ENCODE measurements around the gene TLE3.

TLE3 gene

GRCh38 chr15:70014860-70015490 is 82.7 kb downstream of the TLE3 start:
- Histone ChIP-seq H3K4me2 (peak overlapping the region; percentile 61), H4K20me1 (no peaks in the 10 kb centered on the region), H3K27ac (0 out of 2 replicates have a peak overlapping the region, but pooled peaks have one; percentile 8), H3K9ac (no peak overlapping the region), H3K4me3 (no peak overlapping the region), H3K36me3 (no peaks in the 10 kb centered on the region), H3K27me3 (no peaks in the 10 kb centered on the region), H3K9me3 (peaks cover 9% of the 10 kb centered on the region), H3K4me1 (peaks cover 48% of the 10 kb centered on the region)
- no peak for TF ChIP-seq Cebpa-rat (IDR thresholded peaks at IDR 0.05)

GRCh38 chr15:70014331-70014730 is 83.4 kb downstream of the TLE3 start:
- H3K4me3 ChIP-seq: no peak overlapping the region
- no peak overlapping the region for H3K9ac ChIP-seq
- H3K4me1 ChIP-seq: peaks cover 48% of the 10 kb centered on the region

GRCh38 chr15:70013656-70014313 is 83.9 kb downstream of the TLE3 start:
- Histone ChIP-seq H3K36me3 (no peaks in the 10 kb centered on the region), H3K27me3 (no peaks in the 10 kb centered on the region), H3K4me3 (no peak overlapping the region), H3K4me1 (peaks cover 48% of the 10 kb centered on the region), H3K27ac (no peak overlapping the region), H3K9ac (no peak overlapping the region), H3K9me3 (peaks cover 9% of the 10 kb centered on the region), H3K4me2 (peak overlapping the region; percentile 61), H4K20me1 (no peaks in the 10 kb centered on the region)
- TF ChIP-seq Cebpa-rat (IDR thresholded peaks at IDR 0.05): no peak

More at GRCh38 chr15:70014331-70014730, 83.4 kb downstream of the TLE3 start:
- H3K36me3 ChIP-seq: no peaks in the 10 kb centered on the region
- no peaks in the 10 kb centered on the region for H4K20me1 ChIP-seq
- peaks cover 9% of the 10 kb centered on the region for H3K9me3 ChIP-seq
- TF ChIP-seq Cebpa-rat (IDR thresholded peaks at IDR 0.05): no peak
- H3K4me2 ChIP-seq: peak overlapping the region; percentile 61
- H3K27ac ChIP-seq: no peak overlapping the region
- no peaks in the 10 kb centered on the region for H3K27me3 ChIP-seq

- Histone ChIP-seq H3K4me1 (peaks cover 44% of the 10 kb centered on the region), H4K20me1 (no peaks in the 10 kb centered on the region), H3K27me3 (no peaks in the 10 kb centered on the region), H3K9me3 (peaks cover 9% of the 10 kb centered on the region), H3K9ac (no peak overlapping the region), H3K36me3 (no peaks in the 10 kb centered on the region), H3K4me2 (no peak overlapping the region), H3K4me3 (no peak overlapping the region), H3K27ac (no peak overlapping the region)
- TF ChIP-seq Cebpa-rat (IDR thresholded peaks at IDR 0.05): no peak
Observed at GRCh38 chr15:70012895-70013294, 84.8 kb downstream of the TLE3 start.

- no peaks in the 10 kb centered on the region for H3K36me3 ChIP-seq
- TF ChIP-seq Cebpa-rat (IDR thresholded peaks at IDR 0.05): no peak
Observed at GRCh38 chr15:70008697-70009290, 88.9 kb downstream of the TLE3 start.

GRCh38 chr15:70006259-70007147 is 91.2 kb downstream of the TLE3 start:
- Histone ChIP-seq H3K9me3 (peaks cover 12% of the 10 kb centered on the region), H3K4me2 (no peak overlapping the region), H3K4me3 (no peak overlapping the region), H3K36me3 (no peaks in the 10 kb centered on the region), H3K27ac (no peak overlapping the region), H3K4me1 (no peaks in the 10 kb centered on the region; the same call in 1 of the 2 replicates), H3K27me3 (no peaks in the 10 kb centered on the region), H4K20me1 (no peaks in the 10 kb centered on the region), H3K9ac (no peak overlapping the region)
- TF ChIP-seq Cebpa-rat (IDR thresholded peaks at IDR 0.05): no peak

More at GRCh38 chr15:70008697-70009290, 88.9 kb downstream of the TLE3 start:
- H4K20me1 ChIP-seq: no peaks in the 10 kb centered on the region
- no peaks in the 10 kb centered on the region for H3K27me3 ChIP-seq
- no peak overlapping the region for H3K4me3 ChIP-seq
- H3K9ac ChIP-seq: no peak overlapping the region
- H3K9me3 ChIP-seq: no peaks in the 10 kb centered on the region
- no peak overlapping the region for H3K27ac ChIP-seq
- peaks cover 5% of the 10 kb centered on the region; the same call in 1 of the 2 replicates for H3K4me1 ChIP-seq
- H3K4me2 ChIP-seq: no peak overlapping the region

- no peak overlapping the region for H3K4me2 ChIP-seq
- no peaks in the 10 kb centered on the region for H3K4me1 ChIP-seq
- H3K27ac ChIP-seq: no peak overlapping the region
- H3K9me3 ChIP-seq: peaks cover 12% of the 10 kb centered on the region
- H3K4me3 ChIP-seq: no peak overlapping the region
- H3K9ac ChIP-seq: no peak overlapping the region
- H4K20me1 ChIP-seq: no peaks in the 10 kb centered on the region
- no peak for TF ChIP-seq Cebpa-rat (IDR thresholded peaks at IDR 0.05)
- no peaks in the 10 kb centered on the region for H3K36me3 ChIP-seq
- H3K27me3 ChIP-seq: no peaks in the 10 kb centered on the region
Observed at GRCh38 chr15:70004826-70005225, 92.9 kb downstream of the TLE3 start.

- TF ChIP-seq Cebpa-rat (IDR thresholded peaks at IDR 0.05): no peak
- Histone ChIP-seq H3K9me3 (peaks cover 12% of the 10 kb centered on the region), H3K27me3 (no peaks in the 10 kb centered on the region), H3K9ac (no peak overlapping the region), H3K27ac (no peak overlapping the region), H3K4me2 (no peak overlapping the region), H3K4me3 (no peak overlapping the region), H3K4me1 (no peaks in the 10 kb centered on the region), H4K20me1 (no peaks in the 10 kb centered on the region), H3K36me3 (no peaks in the 10 kb centered on the region)
Observed at GRCh38 chr15:70002897-70003296, 94.8 kb downstream of the TLE3 start.

- H3K4me1 ChIP-seq: 0 out of 2 replicates have a peak, but pooled peaks cover 6% of the 10 kb centered on the region
- H3K4me2 ChIP-seq: no peak overlapping the region
- H3K9me3 ChIP-seq: peaks cover 12% of the 10 kb centered on the region
- no peak overlapping the region for H3K27ac ChIP-seq
- no peaks in the 10 kb centered on the region for H3K36me3 ChIP-seq
- no peaks in the 10 kb centered on the region for H3K27me3 ChIP-seq
- H3K9ac ChIP-seq: no peak overlapping the region
- no peak overlapping the region for H3K4me3 ChIP-seq
- H4K20me1 ChIP-seq: no peaks in the 10 kb centered on the region
- TF ChIP-seq Cebpa-rat (IDR thresholded peaks at IDR 0.05): no peak
Observed at GRCh38 chr15:70001859-70002258, 95.9 kb downstream of the TLE3 start.

Measured in BLaER1 (cell line).